Measurements from ENCODE around the gene NRP2. TPM values are rescaled to one million over a fixed set of nuclear protein-coding genes. Genes with fewer than 3 reads are reported as not detected.
A peak's percentile ranks its signal among the peaks of the same experiment; 100 is the strongest.

The NRP2 gene
- total RNA-seq, 1 donor from 2014 or later: 498 TPM

DNA sequence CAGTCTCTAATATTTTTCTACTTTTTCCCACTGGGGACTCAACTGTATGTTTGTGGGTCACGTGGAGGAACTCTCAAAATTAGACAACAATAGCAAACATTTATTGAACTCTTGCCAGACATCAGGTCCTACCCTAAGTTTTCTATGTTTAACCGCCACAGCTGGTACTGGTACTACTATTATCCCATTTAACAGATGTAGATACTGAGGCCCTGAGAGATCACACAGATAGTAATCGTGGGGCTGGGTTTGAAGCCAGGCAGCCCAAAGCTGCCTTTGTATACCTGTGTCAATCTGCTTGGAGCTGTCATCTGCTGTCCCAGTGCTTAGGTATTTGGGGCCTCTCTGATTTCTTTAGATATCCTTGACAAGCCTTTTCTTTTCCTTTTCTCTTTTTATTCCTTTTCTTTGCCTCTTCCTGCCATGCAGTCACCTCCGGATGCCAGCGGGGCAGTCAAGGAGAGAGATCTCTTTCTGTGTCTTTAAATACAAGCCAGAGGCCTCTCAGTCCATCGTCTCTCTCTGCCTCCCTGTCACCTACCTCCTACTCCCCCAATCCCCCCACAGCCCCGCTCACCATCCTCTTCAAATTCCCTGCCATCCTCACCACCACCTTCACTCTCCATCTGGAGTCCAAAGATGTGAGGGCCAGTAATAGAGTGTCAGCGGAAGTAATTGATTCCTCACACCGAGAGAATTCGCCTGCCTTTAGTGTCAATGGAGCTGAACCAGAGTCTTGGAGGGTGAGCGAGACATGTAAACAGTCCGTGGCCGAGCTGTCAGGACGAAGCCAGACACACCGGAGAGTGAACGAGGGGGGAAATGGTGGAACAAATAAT is 23.4 kb downstream of the NRP2 start:
- no peak for DNase-seq (ENCODE audit: extremely low read depth, low read depth, low spot score)

DNA sequence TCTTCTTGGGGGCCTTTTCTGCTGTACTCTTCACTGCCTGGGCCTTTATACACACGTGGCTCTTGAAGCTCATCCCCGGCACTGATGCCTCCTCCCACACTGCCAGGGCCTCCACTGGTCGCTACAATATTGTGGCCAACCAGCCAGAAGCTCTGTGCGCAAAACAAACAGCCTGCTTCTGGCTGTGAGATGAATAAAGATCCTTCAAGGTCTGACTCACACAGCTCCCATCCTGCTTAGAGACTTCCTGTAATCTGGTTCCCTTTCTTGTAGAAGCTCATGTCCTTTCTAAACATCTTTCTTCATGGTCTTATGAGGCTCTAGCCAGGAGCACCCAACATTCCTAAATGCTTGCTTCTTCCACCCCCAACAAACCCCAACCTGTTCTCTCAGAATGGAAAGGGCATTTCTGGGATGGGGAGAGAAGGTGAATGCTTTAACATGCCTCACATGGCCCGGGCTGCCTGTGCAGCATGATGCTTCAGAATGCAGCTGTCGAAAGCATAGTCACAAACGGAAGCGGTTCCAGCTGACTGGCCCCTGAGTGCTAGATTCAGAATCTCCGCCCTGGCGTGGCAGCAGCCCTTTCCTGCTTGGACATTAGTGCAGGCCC is 24.6 kb downstream of the NRP2 start:
- peak; percentile 74 for DNase-seq (ENCODE audit: extremely low read depth, low read depth, low spot score)

GRCh38 chr2:205708231-205708631 is 25.9 kb downstream of the NRP2 start:
- DNase-seq (ENCODE audit: extremely low read depth, low read depth, low spot score): peak; percentile 66

DNA sequence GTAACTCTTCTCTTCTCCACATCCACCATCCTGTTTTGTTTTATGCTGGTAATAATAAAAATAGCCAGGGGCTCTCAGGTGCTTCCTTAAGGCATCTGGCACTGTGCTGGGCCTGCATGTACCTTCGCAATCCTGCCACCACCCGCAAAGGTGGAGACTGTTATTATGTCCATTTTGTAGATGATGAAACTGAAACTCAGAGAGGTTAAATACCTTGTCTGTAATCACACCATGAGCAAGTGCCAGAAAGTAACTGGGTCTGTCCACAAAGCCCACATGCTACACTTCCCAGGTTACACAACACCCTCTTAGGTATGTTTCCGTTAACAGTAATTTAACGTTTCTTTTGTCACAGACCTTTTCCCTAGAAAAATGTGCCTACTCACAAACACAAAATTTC is 27.0 kb downstream of the NRP2 start:
- DNase-seq (ENCODE audit: extremely low read depth, low read depth, low spot score): no peak

- DNase-seq (ENCODE audit: extremely low read depth, low read depth, low spot score): no peak
These were observed 30.2 kb downstream of the NRP2 start for GRCh38 chr2:205712508-205712907.

DNA sequence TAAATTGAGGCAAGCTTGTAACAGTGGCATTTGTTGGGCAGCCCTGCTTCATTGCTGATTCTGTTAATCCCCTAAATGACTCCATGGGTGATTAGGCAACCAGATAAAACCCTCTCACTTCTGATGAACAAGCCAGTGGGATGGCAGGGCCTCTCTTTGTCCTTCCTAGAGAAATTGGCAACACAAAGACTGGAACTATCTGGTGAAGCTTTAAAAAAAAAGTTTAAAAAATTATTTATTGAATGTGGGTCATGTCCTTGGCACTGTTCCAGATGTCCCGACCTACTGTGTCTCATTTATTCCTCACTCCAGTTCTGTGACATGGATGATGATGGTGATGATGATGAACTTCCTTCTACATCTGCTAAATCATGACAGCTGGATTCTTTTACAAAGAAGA is 30.8 kb downstream of the NRP2 start:
- DNase-seq (ENCODE audit: extremely low read depth, low read depth, low spot score): no peak

GRCh38 chr2:205714058-205714776 is 31.9 kb downstream of the NRP2 start:
- no peak for DNase-seq (ENCODE audit: extremely low read depth, low read depth, low spot score)

- DNase-seq (ENCODE audit: extremely low read depth, low read depth, low spot score): no peak
These were observed 32.8 kb downstream of the NRP2 start for GRCh38 chr2:205714789-205715720.

GRCh38 chr2:205715831-205716525 is 33.7 kb downstream of the NRP2 start:
- DNase-seq (ENCODE audit: extremely low read depth, low read depth, low spot score): no peak

DNA sequence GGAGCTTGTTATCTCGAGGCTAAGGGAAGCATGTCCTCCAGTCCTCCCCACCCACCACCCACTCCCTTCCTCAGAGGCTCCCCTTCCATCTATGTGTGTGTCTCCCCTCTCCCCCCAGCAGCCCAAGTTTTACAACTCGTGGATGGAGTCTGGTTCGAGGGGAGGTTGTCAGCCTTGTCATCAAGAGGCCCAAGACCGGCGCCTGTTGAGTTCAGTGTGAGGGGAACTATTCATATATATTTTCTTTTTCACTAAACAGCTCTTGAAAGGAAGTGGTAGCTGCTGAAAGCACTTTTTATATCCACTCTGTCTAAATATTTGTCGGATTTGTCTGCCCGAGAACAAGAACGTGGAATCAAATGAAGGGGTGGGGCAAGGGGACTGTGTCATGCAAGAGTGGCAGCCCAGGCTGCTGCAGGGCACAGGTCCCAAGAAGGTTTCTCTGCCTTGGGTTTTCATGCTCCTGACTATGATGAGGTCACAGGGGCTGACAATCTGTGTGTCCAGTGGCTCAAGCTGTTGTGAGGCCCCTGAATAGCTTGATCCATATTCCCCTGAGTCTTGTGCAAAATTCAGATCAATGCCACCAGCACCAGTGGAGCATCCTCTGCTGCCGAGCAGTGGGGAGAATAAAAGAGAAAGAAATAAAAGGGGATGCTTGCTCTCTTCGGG is 35.0 kb downstream of the NRP2 start:
- no peak for DNase-seq (ENCODE audit: extremely low read depth, low read depth, low spot score)

DNA sequence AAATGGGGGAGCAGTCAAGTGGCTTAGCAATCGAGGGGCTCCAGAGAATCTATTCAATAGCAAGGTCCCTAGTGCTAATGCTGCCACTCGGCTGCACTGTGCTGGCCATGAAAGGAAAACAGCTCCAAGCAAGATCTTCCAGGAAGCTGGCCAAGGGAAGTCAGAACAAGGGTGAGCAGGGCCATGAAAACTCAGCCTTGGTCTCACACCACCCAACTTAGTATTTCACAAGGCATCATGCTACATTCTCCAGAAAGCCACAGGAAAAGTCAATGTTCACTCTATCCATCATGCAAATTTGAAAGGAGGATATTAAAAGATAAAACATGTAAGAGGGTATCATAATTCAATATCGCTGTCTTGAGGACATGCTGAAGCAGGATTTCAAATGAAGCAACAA is 35.7 kb downstream of the NRP2 start:
- no peak for DNase-seq (ENCODE audit: extremely low read depth, low read depth, low spot score)

DNA sequence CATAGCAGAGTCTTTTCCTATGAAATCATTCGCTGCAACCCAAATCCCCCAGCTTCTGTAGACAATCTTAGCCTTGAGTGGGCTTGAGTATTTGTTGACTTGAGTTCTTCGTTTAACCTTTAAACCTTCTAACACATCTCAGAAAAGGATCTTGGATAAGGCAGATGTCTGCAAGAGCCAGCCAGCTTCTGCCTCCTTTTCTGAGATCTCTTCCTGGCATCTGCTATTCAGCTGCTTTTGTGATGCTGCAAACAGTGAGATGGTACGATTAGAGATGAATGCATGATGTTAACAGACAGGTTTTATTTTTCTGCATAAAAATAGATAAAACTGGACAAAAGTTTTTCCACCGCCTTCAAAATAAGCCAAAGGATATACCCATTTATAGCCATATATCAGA is 37.5 kb downstream of the NRP2 start:
- DNase-seq (ENCODE audit: extremely low read depth, low read depth, low spot score): no peak

DNA sequence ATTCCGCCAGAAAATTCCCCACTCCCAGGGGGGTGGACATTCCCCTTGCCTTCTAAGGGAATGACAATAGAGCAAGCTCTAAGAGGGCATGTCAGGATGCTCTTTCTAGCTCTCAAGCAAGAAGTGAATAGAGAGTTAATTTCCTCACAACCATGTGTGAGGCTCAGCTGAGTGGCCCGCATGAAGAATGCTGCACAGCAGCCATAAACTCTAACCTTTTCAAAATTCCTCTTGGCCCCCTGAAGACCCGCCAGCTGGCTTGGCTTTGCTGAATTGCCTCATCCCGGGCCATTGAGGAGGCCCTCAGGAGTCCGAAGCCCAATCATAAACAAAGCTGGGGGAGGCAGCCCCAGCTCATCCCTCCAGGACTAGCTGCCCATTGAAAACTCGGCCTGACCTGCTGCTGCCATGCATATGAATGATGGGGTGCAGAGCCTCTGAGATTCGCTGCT is 38.2 kb downstream of the NRP2 start:
- no peak for DNase-seq (ENCODE audit: extremely low read depth, low read depth, low spot score)

DNA sequence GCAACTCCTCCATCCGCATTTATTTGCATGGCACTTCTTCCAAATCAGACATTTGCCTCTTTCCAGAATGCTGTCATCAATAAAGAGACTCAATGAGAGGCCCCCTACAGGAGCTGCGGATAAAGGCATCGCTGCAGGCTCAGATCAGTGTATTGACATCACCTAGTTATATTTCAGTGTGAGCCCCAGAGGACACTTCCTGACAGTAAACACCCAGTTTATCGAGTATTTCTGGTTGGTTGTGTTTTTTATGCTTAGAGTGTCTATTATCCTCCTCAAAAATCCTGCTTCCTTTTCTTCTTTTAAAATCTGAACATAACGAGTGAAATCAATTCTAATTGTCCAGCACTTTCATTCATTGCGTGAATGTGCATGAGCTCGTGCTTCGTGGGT is 38.8 kb downstream of the NRP2 start:
- no peak for DNase-seq (ENCODE audit: extremely low read depth, low read depth, low spot score)

DNA sequence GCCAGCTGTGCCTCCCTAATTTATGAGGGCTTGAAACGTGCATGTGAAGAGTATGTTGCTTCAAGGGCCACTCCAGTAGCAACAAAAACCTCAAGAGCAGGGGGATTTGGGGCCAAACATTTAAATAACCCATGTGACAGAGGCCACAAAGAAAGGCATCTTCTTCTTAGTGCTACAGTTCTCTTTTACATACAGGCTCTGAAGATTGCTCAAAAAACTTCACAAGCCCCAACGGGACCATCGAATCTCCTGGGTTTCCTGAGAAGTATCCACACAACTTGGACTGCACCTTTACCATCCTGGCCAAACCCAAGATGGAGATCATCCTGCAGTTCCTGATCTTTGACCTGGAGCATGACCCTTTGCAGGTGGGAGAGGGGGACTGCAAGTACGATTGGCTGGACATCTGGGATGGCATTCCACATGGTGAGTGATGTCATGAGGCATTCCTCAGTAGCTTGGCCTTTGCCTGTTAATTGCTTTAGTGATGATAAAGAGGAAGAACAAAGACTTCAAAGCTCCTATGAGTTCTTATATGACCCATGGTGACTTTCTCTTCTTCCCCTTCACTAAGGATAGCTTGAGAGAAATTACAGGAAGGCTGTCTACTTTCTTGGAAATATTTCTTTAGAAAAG is 40.1 kb downstream of the NRP2 start:
- DNase-seq (ENCODE audit: extremely low read depth, low read depth, low spot score): no peak

GRCh38 chr2:205723179-205723578 is 40.9 kb downstream of the NRP2 start:
- no peak for DNase-seq (ENCODE audit: extremely low read depth, low read depth, low spot score)

DNA sequence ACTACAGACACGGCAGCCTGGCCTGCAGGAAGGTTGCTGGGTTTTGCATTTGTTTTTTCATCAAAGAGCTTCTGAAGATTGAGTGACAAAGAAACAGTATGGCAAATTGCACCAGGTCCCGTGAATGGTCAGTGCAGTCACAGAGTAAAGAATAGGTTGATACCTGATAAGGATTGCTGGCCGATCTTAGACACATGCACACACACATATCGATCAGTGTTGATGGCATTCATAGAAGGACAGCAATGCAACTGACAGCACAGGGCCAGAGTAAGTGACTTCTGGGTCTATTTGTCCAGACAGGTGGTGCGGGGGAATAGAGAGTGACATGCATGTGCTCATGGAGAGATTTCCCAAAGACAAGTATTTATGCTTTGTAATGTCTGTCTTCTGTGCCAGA is 42.8 kb downstream of the NRP2 start:
- DNase-seq (ENCODE audit: extremely low read depth, low read depth, low spot score): no peak

- DNase-seq (ENCODE audit: extremely low read depth, low read depth, low spot score): no peak
These were observed 44.2 kb downstream of the NRP2 start for GRCh38 chr2:205726506-205726905.

GRCh38 chr2:205727174-205727573 is 44.9 kb downstream of the NRP2 start:
- no peak for DNase-seq (ENCODE audit: extremely low read depth, low read depth, low spot score)

All from glomerular endothelial cell (primary cell).